Body of pancreas (tissue), 4 donors: ENCODE measurements around the gene RARB. TPM values are rescaled to one million over a fixed set of nuclear protein-coding genes. Genes with fewer than 3 reads are reported as not detected.

ENCODE experiments used
- ATAC-seq: fragments of 150-250 bp; one replicate; pipeline ENCODE4 v1.9.1; 2016
- DNase-seq, 4 donors: peaks; one replicate each; pipeline ENCODE4 v3.0.0-alpha.2; 2019
- H3K27ac ChIP-seq, 4 donors: fragments of 200-600 bp; sonication (generic); 1 replicate in 3 of 4; 2 replicates in 1 of 4; pipeline versions ENCODE4 v1.5.1 to v1.6.1; 2016 to 2019; ENCODE audit warnings: mild to moderate bottlenecking in 1 of 4, mixed read lengths in 1 of 4, moderate library complexity in 1 of 4
- H3K27me3 ChIP-seq, 2 donors: fragments of 200-600 bp; sonication (generic); one replicate each; pipeline ENCODE4 v1.6.0; 2016; ENCODE audit warnings: mild to moderate bottlenecking in 1 of 2
- H3K36me3 ChIP-seq, 2 donors: fragments of 200-600 bp; sonication (generic); replicated peaks in 1 of 2; 2 replicates each; pipeline ENCODE4 v1.5.1; 2016; ENCODE audit warnings: low read depth in 2 of 2; ENCODE audit not compliant: insufficient read depth in 1 of 2
- H3K4me1 ChIP-seq: fragments of 200-600 bp; sonication (generic); one replicate; pipeline ENCODE4 v1.6.0; 2016
- H3K4me3 ChIP-seq, 2 donors: fragments of 200-600 bp; sonication (generic); 1 replicate in 1 of 2; 2 replicates in 1 of 2; pipeline ENCODE4 v1.5.1; 2016 to 2019
- H3K9me3 ChIP-seq, 3 donors: fragments of 200-600 bp; sonication (generic); 1 replicate in 2 of 3; 2 replicates in 1 of 3; pipeline ENCODE4 v1.5.1; 2016
- POLR2A ChIP-seq, 3 donors: fragments of 450-650 bp; IDR thresholded peaks; one replicate each; pipeline ENCODE4 v1.6.1; 2016; ENCODE audit warnings: antibody characterized with exemption in 3 of 3, mild to moderate bottlenecking in 2 of 3
- WGBS, 2 donors: methylation state at CpG; one replicate each; pipeline ENCODE4 v1.1.5; 2017; 5-methylcytosine and 5-hydroxymethylcytosine counted together
- intact Hi-C: fragments of 100-400 bp; cut with DNase I; formaldehyde crosslinking; loops from one replicate; pipeline ENCODE4 v1.15.1; 2023
- total RNA-seq, 2 donors: library from RNA; depleted of rRNA; stranded (reverse); fragments of >200 nt; gene quantifications; one replicate each; pipeline ENCODE4 v1.1.0, GENCODE V29; 2016
- TF ChIP-seq, protein P1 (sequence below), 7 experiments: fragments of 450-650 bp in 4 of 7; fragments of 200-600 bp in 3 of 7; sonication (generic) in 3 of 7; IDR thresholded peaks; one replicate each; pipeline ENCODE4 v1.5.1; 2016 to 2019; ENCODE audit warnings: antibody characterized with exemption in 7 of 7

Gene RARB
- total RNA-seq, 2 donors from 2014 or later: 1.8 to 3.0 TPM

DNA sequence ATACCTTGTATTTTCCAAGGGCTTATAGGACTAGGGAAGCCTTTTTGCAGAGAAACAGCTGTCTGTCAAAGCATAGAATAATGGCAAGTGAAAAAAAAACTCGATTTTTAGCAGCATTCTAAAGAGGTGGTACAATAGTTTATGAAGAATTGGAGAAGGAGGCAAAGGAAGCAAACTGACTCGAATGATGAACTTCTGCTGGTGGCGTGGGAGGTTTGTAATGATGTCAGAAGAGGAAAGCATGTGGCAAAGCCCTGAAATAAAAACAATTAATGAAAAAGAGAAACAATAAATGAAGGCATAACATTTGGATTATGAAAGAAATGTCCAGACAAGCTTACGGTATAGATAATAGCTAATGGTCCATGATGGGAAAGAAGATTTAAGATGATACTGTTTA is 77.5 kb downstream of the RARB start:
- no peak for TF ChIP-seq POLR2A (IDR thresholded peaks at IDR 0.05)
- TF ChIP-seq, protein P1, sequence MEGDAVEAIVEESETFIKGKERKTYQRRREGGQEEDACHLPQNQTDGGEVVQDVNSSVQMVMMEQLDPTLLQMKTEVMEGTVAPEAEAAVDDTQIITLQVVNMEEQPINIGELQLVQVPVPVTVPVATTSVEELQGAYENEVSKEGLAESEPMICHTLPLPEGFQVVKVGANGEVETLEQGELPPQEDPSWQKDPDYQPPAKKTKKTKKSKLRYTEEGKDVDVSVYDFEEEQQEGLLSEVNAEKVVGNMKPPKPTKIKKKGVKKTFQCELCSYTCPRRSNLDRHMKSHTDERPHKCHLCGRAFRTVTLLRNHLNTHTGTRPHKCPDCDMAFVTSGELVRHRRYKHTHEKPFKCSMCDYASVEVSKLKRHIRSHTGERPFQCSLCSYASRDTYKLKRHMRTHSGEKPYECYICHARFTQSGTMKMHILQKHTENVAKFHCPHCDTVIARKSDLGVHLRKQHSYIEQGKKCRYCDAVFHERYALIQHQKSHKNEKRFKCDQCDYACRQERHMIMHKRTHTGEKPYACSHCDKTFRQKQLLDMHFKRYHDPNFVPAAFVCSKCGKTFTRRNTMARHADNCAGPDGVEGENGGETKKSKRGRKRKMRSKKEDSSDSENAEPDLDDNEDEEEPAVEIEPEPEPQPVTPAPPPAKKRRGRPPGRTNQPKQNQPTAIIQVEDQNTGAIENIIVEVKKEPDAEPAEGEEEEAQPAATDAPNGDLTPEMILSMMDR (IDR thresholded peaks at IDR 0.05): no peak
- no peak for DNase-seq
- H3K27me3 ChIP-seq: no peaks in the 10 kb centered on the region
- no peaks in the 10 kb centered on the region for H3K36me3 ChIP-seq
- H3K9me3 ChIP-seq: no peaks in the 10 kb centered on the region
- intact Hi-C loops: no loop called here
- 73 to 76% methylated on average over 4 of the region's 4 CpGs for WGBS, 2 donors
- no peak overlapping the region for H3K4me3 ChIP-seq
- H3K27ac ChIP-seq: no peak overlapping the region
- H3K4me1 ChIP-seq: no peaks in the 10 kb centered on the region
- no peak for ATAC-seq

GRCh38 chr3:25507811-25508210 is 79.7 kb downstream of the RARB start:
- TF ChIP-seq POLR2A (IDR thresholded peaks at IDR 0.05): no peak
- ATAC-seq (no peak), DNase-seq (no peak)
- Histone ChIP-seq H3K4me1 (no peaks in the 10 kb centered on the region), H3K27ac (no peak overlapping the region), H3K36me3 (no peaks in the 10 kb centered on the region), H3K9me3 (no peaks in the 10 kb centered on the region), H3K27me3 (no peaks in the 10 kb centered on the region), H3K4me3 (no peak overlapping the region)
- intact Hi-C loops: no loop called here
- WGBS, 2 donors: 73 to 87% methylated on average over 1 of the region's 1 CpG

DNA sequence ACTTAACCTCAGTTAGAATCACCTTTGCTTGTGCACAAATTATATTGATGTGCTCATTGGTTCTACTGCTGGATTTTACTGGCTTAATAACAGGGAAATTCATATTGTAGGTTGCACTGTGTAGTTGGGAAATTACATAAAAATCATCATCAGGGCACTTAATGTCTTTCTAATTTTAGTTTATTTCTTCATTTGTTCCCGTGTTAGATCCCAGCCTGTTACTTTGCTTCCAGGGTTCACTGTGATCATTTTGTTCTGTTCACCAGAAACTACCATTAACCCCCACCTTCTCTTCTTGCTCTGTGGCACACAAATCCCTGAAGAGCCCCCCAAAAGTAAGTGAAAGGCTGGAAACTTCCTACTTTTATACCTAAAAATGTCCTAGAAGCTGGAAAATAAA is 80.4 kb downstream of the RARB start:
- H3K36me3 ChIP-seq: no peaks in the 10 kb centered on the region
- WGBS, 2 donors: 50 to 69% methylated on average over 1 of the region's 1 CpG
- DNase-seq (no peak), ATAC-seq (no peak)
- TF ChIP-seq, protein P1 (IDR thresholded peaks at IDR 0.05): no peak
- TF ChIP-seq POLR2A (IDR thresholded peaks at IDR 0.05): no peak
- H3K27me3 ChIP-seq: no peaks in the 10 kb centered on the region
- no peaks in the 10 kb centered on the region for H3K4me1 ChIP-seq
- H3K9me3 ChIP-seq: no peaks in the 10 kb centered on the region
- no peak overlapping the region for H3K27ac ChIP-seq
- intact Hi-C loops: no loop called here
- no peak overlapping the region for H3K4me3 ChIP-seq

DNA sequence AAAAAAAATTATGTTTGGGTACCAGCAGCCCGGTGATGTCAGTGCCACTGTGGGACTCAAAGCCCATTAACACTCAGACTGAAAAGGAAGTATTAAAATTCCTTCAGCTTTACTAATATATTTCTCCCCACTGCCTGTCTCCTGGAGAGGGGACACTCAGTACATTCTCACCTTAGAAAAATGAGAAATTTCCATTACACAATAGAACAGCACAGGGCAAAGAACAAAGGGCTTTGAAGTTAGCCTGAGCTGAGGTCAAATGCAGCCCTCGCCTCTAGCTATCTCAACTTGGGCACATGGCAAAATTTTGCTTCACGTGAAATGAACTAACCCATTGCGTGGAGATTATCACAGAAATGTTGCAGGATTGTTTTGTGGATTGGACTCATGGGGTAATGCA is 80.8 kb downstream of the RARB start:
- intact Hi-C loops: no loop called here
- H3K4me3 ChIP-seq: no peak overlapping the region
- H3K27me3 ChIP-seq: no peaks in the 10 kb centered on the region
- WGBS, 2 donors: 60 to 78% methylated on average over 4 of the region's 4 CpGs
- no peak for ATAC-seq
- DNase-seq: no peak
- no peaks in the 10 kb centered on the region for H3K9me3 ChIP-seq
- no peak for TF ChIP-seq POLR2A (IDR thresholded peaks at IDR 0.05)
- TF ChIP-seq, protein P1 (IDR thresholded peaks at IDR 0.05): no peak
- no peak overlapping the region for H3K27ac ChIP-seq
- no peaks in the 10 kb centered on the region for H3K4me1 ChIP-seq
- no peaks in the 10 kb centered on the region for H3K36me3 ChIP-seq

- WGBS, 2 donors: 80 to 83% methylated on average over 2 of the region's 2 CpGs
- H3K9me3 ChIP-seq: no peaks in the 10 kb centered on the region
Measured at GRCh38 chr3:25510797-25511196, 82.7 kb downstream of the RARB start.

More at GRCh38 chr3:25510797-25511196, 82.7 kb downstream of the RARB start:
- no peak overlapping the region for H3K27ac ChIP-seq
- ATAC-seq (no peak), DNase-seq (no peak)
- no peaks in the 10 kb centered on the region for H3K36me3 ChIP-seq
- intact Hi-C loops: no loop called here
- no peaks in the 10 kb centered on the region for H3K27me3 ChIP-seq
- no peak overlapping the region for H3K4me3 ChIP-seq
- no peaks in the 10 kb centered on the region for H3K4me1 ChIP-seq
- TF ChIP-seq, protein P1 (IDR thresholded peaks at IDR 0.05): no peak
- TF ChIP-seq POLR2A (IDR thresholded peaks at IDR 0.05): no peak
